Naive thymus-derived CD4-positive, alpha-beta T cell (primary cell): ENCODE measurements around the gene NPY4R. TPM values are rescaled to one million over a fixed set of nuclear protein-coding genes. Genes with fewer than 3 reads are reported as not detected.
"Not testable (repeated sequence)": the region's sequence is repeated elsewhere in the genome, so short reads cannot be mapped to it uniquely, and the experiment has no call there.

Source experiments
- ATAC-seq: fragments of 150-1000 bp; cut with Tn5 transposase; 2 replicates; pipeline ENCODE4 v1.10.0; 2021; ENCODE audit warnings: mild to moderate bottlenecking, moderate library complexity
- CTCF ChIA-PET: fragments of 350-600 bp; sonication (Branson Sonifier 250); formaldehyde crosslinking; loops from one replicate; lab custom pipeline; 2021; ENCODE audit warnings: antibody characterized with exemption; lab: Charles Lee
- POLR2A ChIA-PET: fragments of 350-600 bp; sonication (Branson Sonifier 250); formaldehyde crosslinking; loops from one replicate; lab custom pipeline; 2021; ENCODE audit warnings: antibody characterized with exemption, inconsistent platforms; lab: Charles Lee
- DNase-seq, 9 donors: peaks; one replicate each; pipeline versions ENCODE4 v3.0.0 to v3.0.0-alpha.2; 2020 to 2022; ENCODE audit warnings: mixed read lengths in 1 of 9
- H3K27ac ChIP-seq: one replicate; pipeline ENCODE4 v1.7.0; 2013; ENCODE audit warnings: mild to moderate bottlenecking, low read depth, low read length, moderate library complexity
- H3K27me3 ChIP-seq, 2 donors: one replicate each; pipeline ENCODE4 v1.7.0; 2013; ENCODE audit warnings: low read length in 2 of 2, mild to moderate bottlenecking in 2 of 2, moderate library complexity in 2 of 2; ENCODE audit not compliant: control insufficient read depth in 2 of 2, insufficient read depth in 2 of 2
- H3K36me3 ChIP-seq, 3 experiments: 1 replicate in 2 of 3; 2 replicates in 1 of 3; pipeline ENCODE4 v1.7.0; 2013; ENCODE audit warnings: low read length in 3 of 3, mild to moderate bottlenecking in 3 of 3, moderate library complexity in 1 of 3; ENCODE audit not compliant: insufficient read depth in 3 of 3, control insufficient read depth in 2 of 3
- H3K4me1 ChIP-seq, 2 donors: one replicate each; pipeline ENCODE4 v1.7.0; 2013; ENCODE audit warnings: low read length in 2 of 2, mild to moderate bottlenecking in 2 of 2, moderate library complexity in 1 of 2; ENCODE audit not compliant: control insufficient read depth in 2 of 2, insufficient read depth in 2 of 2
- H3K4me3 ChIP-seq: 2 replicates; pipeline ENCODE4 v1.7.0; 2013; ENCODE audit warnings: mild to moderate bottlenecking, low read length
- H3K9me3 ChIP-seq, 3 experiments: 1 replicate in 2 of 3; 2 replicates in 1 of 3; pipeline ENCODE4 v1.7.0; 2013; ENCODE audit warnings: low read length in 3 of 3; ENCODE audit not compliant: control insufficient read depth in 2 of 3
- H3K27ac Mint-ChIP-seq, 9 donors: one replicate each; pipeline ENCODE4 v1.8.0; 2020 to 2022; ENCODE audit warnings: mixed read lengths in 9 of 9, mild to moderate bottlenecking in 8 of 9, moderate library complexity in 5 of 9, inconsistent platforms in 2 of 9
- H3K27me3 Mint-ChIP-seq, 5 donors: one replicate each; pipeline ENCODE4 v1.8.0; 2021 to 2022; ENCODE audit warnings: mixed read lengths in 5 of 5, mild to moderate bottlenecking in 1 of 5
- H3K36me3 Mint-ChIP-seq, 5 donors: one replicate each; pipeline ENCODE4 v1.8.0; 2020 to 2022; ENCODE audit warnings: mixed read lengths in 5 of 5, mild to moderate bottlenecking in 3 of 5, inconsistent platforms in 1 of 5
- H3K4me1 Mint-ChIP-seq, 7 donors: one replicate each; pipeline ENCODE4 v1.8.0; 2020 to 2022; ENCODE audit warnings: mixed read lengths in 7 of 7, mild to moderate bottlenecking in 3 of 7, inconsistent platforms in 1 of 7
- H3K4me3 Mint-ChIP-seq, 10 donors: one replicate each; pipeline ENCODE4 v1.8.0; 2020 to 2022; ENCODE audit warnings: mild to moderate bottlenecking in 10 of 10, mixed read lengths in 10 of 10, moderate library complexity in 6 of 10, inconsistent platforms in 2 of 10
- H3K9me3 Mint-ChIP-seq, 11 donors: one replicate each; pipeline ENCODE4 v1.8.0; 2020 to 2022; ENCODE audit warnings: mixed read lengths in 11 of 11, mild to moderate bottlenecking in 4 of 11, inconsistent platforms in 1 of 11, moderate library complexity in 1 of 11
- intact Hi-C, 2 donors: fragments of 100-400 bp; cut with micrococcal nuclease; formaldehyde crosslinking; loops; one replicate each; pipeline ENCODE4 v1.15.1; 2023
- polyA plus RNA-seq, 2 donors: library from polyadenylated mRNA; unstranded; fragments of 300-500 nt; fragmentation: Illumina TruSeq; gene quantifications; one replicate each; pipeline ENCODE4 v1.2.3, GENCODE V29; 2021
- total RNA-seq, 6 experiments: library from RNA in 5 of 6; stranded (reverse) in 5 of 6; gene quantifications; 1 replicate in 5 of 6; 2 replicates in 1 of 6; pipeline ENCODE4 v1.2.3 and lab custom pipeline; 2021 to 2026

Gene NPY4R
- total and polyA plus RNA-seq, 7 experiments from 2014 or later = not detected

DNA sequence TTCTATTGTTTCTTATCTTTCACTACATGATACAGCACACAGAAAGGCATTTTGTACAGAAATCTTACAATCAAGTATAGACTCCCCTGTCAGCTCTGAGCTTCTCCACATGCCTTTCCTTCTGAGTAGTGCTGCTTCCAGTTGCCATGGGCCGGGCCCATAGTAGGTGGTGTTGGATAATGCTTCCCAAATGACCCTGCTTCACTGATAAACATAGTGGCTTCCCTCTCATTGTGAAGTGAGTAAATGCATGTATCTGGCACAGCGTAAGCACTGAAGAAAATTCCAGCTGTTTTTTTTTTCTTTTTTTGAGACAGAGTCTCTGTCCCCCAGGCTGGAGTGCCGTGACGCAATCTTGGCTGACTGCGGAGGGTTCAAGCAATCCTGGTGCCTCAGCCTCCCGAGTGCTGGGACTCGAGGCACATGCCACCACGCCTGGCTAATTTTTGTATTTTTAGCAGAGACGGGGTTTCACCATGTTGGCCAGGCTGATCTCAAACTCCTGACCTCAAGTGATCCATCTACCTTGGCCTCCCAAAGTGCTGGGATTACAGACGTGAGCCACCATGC lies 23.0 kb downstream of the NPY4R start:
- intact Hi-C loops, H3K4me1 Mint-ChIP-seq, H3K27me3 Mint-ChIP-seq, H3K4me3 ChIP-seq, CTCF ChIA-PET, H3K27ac Mint-ChIP-seq, DNase-seq, H3K36me3 Mint-ChIP-seq, H3K27ac ChIP-seq, H3K36me3 ChIP-seq, ATAC-seq, H3K9me3 Mint-ChIP-seq, H3K27me3 ChIP-seq, POLR2A ChIA-PET, H3K4me1 ChIP-seq, H3K9me3 ChIP-seq, H3K4me3 Mint-ChIP-seq: not testable (repeated sequence)

GRCh38 chr10:46441837-46442278 lies 23.9 kb downstream of the NPY4R start:
- H3K36me3 Mint-ChIP-seq, H3K27me3 Mint-ChIP-seq, CTCF ChIA-PET, H3K4me3 Mint-ChIP-seq, H3K9me3 Mint-ChIP-seq, DNase-seq, H3K4me1 Mint-ChIP-seq, intact Hi-C loops, H3K4me1 ChIP-seq, H3K27ac ChIP-seq, H3K36me3 ChIP-seq, H3K27me3 ChIP-seq, ATAC-seq, H3K9me3 ChIP-seq, H3K4me3 ChIP-seq, POLR2A ChIA-PET: not testable (repeated sequence)
- H3K27ac Mint-ChIP-seq = peak overlapping the region in 1 of 9 donors; percentile 14

- intact Hi-C loops, H3K9me3 Mint-ChIP-seq, H3K4me3 Mint-ChIP-seq, H3K9me3 ChIP-seq, CTCF ChIA-PET, H3K4me1 ChIP-seq, H3K36me3 ChIP-seq, DNase-seq, H3K4me3 ChIP-seq, H3K27me3 ChIP-seq, H3K4me1 Mint-ChIP-seq, POLR2A ChIA-PET, H3K27me3 Mint-ChIP-seq, H3K27ac Mint-ChIP-seq, H3K36me3 Mint-ChIP-seq, H3K27ac ChIP-seq: not testable (repeated sequence)
- peak; percentile 36 for ATAC-seq
These were observed 24.8 kb downstream of the NPY4R start for GRCh38 chr10:46440942-46441341.

DNA sequence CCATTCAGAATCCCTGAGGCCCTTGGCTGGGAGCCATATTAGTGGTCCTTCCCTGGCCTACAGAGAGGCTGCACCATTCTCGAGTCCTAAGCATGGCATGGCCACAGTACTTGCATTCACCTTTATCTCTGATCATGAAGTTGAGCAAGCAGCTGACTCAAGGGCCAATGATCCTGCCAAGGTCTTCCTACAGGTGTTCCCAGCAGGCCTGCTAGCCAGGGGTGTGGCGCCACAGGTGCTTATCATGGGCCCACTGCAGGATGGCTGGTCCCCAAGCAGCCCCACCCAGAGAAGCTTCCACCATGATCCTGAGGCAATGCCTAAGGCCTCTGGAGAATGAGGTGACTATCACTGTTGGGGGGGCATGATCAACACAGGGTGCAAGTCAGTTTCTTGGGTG lies 42.2 kb downstream of the NPY4R start:
- H3K4me3 Mint-ChIP-seq, H3K4me1 ChIP-seq, H3K4me1 Mint-ChIP-seq, intact Hi-C loops, H3K4me3 ChIP-seq, H3K27ac Mint-ChIP-seq, H3K27me3 ChIP-seq, H3K27ac ChIP-seq, H3K9me3 ChIP-seq, DNase-seq, H3K36me3 Mint-ChIP-seq, POLR2A ChIA-PET, ATAC-seq, CTCF ChIA-PET, H3K9me3 Mint-ChIP-seq, H3K36me3 ChIP-seq, H3K27me3 Mint-ChIP-seq: not testable (repeated sequence)

GRCh38 chr10:46419570-46420379 lies 46.0 kb downstream of the NPY4R start:
- POLR2A ChIA-PET, H3K27ac ChIP-seq, H3K27ac Mint-ChIP-seq, H3K4me3 ChIP-seq, H3K4me1 ChIP-seq, H3K36me3 ChIP-seq, H3K27me3 Mint-ChIP-seq, H3K4me3 Mint-ChIP-seq, ATAC-seq, H3K4me1 Mint-ChIP-seq, CTCF ChIA-PET, H3K27me3 ChIP-seq, H3K9me3 ChIP-seq, intact Hi-C loops, H3K36me3 Mint-ChIP-seq, H3K9me3 Mint-ChIP-seq, DNase-seq: not testable (repeated sequence)

DNA sequence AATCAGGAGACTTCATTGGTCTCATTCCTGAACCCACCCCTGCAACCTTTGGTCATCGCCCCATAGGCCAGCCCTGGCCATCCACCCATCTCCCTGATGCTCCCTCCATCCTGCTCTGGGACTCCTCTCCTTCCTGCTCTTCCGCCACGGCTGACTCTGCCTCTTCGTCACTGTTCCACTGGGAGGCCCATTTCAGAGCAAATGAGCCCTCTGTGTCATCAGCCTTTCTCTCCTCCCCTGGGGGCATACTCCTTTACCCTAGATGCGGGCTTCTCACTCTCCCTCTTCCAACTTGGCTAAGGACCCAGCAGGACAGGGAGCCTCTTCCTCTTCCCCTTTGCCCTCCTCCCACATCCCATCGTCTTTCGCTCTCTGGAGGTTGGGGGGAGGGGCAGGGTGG lies 47.5 kb downstream of the NPY4R start:
- H3K36me3 Mint-ChIP-seq, H3K27ac ChIP-seq, H3K27me3 Mint-ChIP-seq, H3K27ac Mint-ChIP-seq, H3K27me3 ChIP-seq, H3K9me3 Mint-ChIP-seq, H3K4me1 ChIP-seq, H3K4me3 Mint-ChIP-seq, CTCF ChIA-PET, H3K4me1 Mint-ChIP-seq, DNase-seq, H3K9me3 ChIP-seq, POLR2A ChIA-PET, ATAC-seq, H3K4me3 ChIP-seq, H3K36me3 ChIP-seq, intact Hi-C loops: not testable (repeated sequence)

- H3K27me3 ChIP-seq, H3K4me3 Mint-ChIP-seq, H3K36me3 ChIP-seq, H3K9me3 ChIP-seq, intact Hi-C loops, H3K4me1 Mint-ChIP-seq, CTCF ChIA-PET, DNase-seq, H3K27ac ChIP-seq, POLR2A ChIA-PET, H3K4me1 ChIP-seq, H3K27me3 Mint-ChIP-seq, H3K9me3 Mint-ChIP-seq, H3K27ac Mint-ChIP-seq, H3K4me3 ChIP-seq, ATAC-seq, H3K36me3 Mint-ChIP-seq: not testable (repeated sequence)
These were observed 50.5 kb downstream of the NPY4R start for GRCh38 chr10:46415291-46415690.
